ENCODE data around the gene PIEZO2.

The PIEZO2 gene

DNA sequence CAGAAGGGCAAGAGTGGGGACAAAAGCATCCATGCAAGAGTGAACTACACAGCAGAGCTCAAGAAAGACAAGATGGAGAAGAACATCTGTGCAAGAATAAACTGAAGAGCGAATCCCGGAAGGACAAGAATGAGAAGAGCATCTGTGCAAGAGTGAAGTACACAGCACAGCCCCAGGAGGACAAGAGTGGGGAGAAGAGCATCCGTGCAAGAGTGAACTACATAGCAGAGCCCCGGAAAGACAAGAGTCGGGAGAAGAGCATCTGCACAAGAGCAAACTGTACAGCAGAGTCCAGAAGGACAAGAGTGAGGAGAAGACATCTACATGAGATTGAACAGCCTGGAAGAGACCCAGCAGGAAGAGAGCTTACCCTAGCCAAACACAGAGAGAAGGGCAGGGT is 284.6 kb downstream of the PIEZO2 start:
- Histone ChIP-seq H3K27me3 (no peaks in the 10 kb centered on the region), H3K9me3 (no peaks in the 10 kb centered on the region), H3K36me3 (no peaks in the 10 kb centered on the region), H3K4me3 (ENCODE audit: low read depth, low read length) (no peak overlapping the region), H3K4me1 (no peaks in the 10 kb centered on the region)
- DNase-seq = no peak
- TF ChIP-seq, protein P1, sequence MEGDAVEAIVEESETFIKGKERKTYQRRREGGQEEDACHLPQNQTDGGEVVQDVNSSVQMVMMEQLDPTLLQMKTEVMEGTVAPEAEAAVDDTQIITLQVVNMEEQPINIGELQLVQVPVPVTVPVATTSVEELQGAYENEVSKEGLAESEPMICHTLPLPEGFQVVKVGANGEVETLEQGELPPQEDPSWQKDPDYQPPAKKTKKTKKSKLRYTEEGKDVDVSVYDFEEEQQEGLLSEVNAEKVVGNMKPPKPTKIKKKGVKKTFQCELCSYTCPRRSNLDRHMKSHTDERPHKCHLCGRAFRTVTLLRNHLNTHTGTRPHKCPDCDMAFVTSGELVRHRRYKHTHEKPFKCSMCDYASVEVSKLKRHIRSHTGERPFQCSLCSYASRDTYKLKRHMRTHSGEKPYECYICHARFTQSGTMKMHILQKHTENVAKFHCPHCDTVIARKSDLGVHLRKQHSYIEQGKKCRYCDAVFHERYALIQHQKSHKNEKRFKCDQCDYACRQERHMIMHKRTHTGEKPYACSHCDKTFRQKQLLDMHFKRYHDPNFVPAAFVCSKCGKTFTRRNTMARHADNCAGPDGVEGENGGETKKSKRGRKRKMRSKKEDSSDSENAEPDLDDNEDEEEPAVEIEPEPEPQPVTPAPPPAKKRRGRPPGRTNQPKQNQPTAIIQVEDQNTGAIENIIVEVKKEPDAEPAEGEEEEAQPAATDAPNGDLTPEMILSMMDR (IDR thresholded peaks at IDR 0.05; ENCODE audit: low read depth, low read length) = no peak

GRCh38 chr18:10863026-10863425 is 286.3 kb downstream of the PIEZO2 start:
- no peak for DNase-seq
- TF ChIP-seq, protein P1 (IDR thresholded peaks at IDR 0.05; ENCODE audit: low read depth, low read length) = no peak
- Histone ChIP-seq H3K27me3 (no peaks in the 10 kb centered on the region), H3K9me3 (no peaks in the 10 kb centered on the region), H3K4me1 (no peaks in the 10 kb centered on the region), H3K36me3 (no peaks in the 10 kb centered on the region), H3K4me3 (ENCODE audit: low read depth, low read length) (no peak overlapping the region)

DNA sequence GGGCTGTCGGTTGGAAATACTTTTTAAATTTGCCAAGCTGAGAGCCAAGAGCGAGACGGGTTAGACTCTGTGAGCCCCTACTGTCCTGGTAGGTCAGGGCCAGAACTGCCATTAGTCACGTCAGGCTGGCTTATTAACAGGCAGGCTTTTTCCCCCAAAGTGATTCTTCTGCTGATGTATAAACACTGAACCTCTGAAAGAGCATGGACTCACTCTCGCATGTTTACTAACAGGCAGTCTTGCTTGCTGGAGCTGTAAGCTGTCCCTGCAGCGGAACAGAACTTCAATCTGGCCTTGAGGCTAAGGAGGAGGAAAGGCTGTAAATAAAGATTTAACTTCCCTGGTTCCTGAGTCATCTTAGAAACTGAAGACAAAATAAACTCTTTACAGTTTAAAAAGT is 288.4 kb downstream of the PIEZO2 start:
- no peaks in the 10 kb centered on the region for H3K4me1 ChIP-seq
- no peaks in the 10 kb centered on the region for H3K9me3 ChIP-seq
- no peaks in the 10 kb centered on the region for H3K27me3 ChIP-seq
- TF ChIP-seq, protein P1 (IDR thresholded peaks at IDR 0.05; ENCODE audit: low read depth, low read length) = no peak
- no peak overlapping the region for H3K4me3 ChIP-seq (ENCODE audit: low read depth, low read length)
- DNase-seq = no peak
- H3K36me3 ChIP-seq = no peaks in the 10 kb centered on the region

DNA sequence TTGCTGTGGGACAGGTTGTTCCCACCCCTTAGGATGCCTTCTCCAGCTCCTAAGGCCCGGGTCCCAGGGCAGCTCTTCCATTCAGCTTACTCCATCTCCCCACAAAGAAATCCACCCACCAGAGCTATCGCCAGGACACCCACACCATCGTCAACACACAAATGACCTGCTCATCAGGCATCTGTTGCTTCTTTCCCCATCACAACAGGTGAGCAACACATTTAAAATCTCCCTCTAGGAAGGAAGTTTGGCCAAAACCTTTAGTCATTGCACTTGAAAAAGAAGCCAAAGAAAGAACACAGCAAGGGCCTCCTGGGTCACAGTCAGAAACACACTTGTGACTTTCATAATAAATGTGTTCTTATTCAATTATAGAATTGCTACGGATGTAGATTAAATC is 289.0 kb downstream of the PIEZO2 start:
- TF ChIP-seq, protein P1 (IDR thresholded peaks at IDR 0.05; ENCODE audit: low read depth, low read length) = no peak
- no peaks in the 10 kb centered on the region for H3K27me3 ChIP-seq
- H3K36me3 ChIP-seq = no peaks in the 10 kb centered on the region
- no peaks in the 10 kb centered on the region for H3K9me3 ChIP-seq
- DNase-seq = no peak
- H3K4me1 ChIP-seq = no peaks in the 10 kb centered on the region
- no peak overlapping the region for H3K4me3 ChIP-seq (ENCODE audit: low read depth, low read length)

GRCh38 chr18:10858477-10858876 is 290.9 kb downstream of the PIEZO2 start:
- H3K27me3 ChIP-seq = no peaks in the 10 kb centered on the region
- H3K9me3 ChIP-seq = no peaks in the 10 kb centered on the region
- H3K4me1 ChIP-seq = no peaks in the 10 kb centered on the region
- DNase-seq = no peak
- no peaks in the 10 kb centered on the region for H3K36me3 ChIP-seq
- H3K4me3 ChIP-seq (ENCODE audit: low read depth, low read length) = no peak overlapping the region
- TF ChIP-seq, protein P1 (IDR thresholded peaks at IDR 0.05; ENCODE audit: low read depth, low read length) = no peak

- TF ChIP-seq, protein P1 (IDR thresholded peaks at IDR 0.05; ENCODE audit: low read depth, low read length) = no peak
- no peak for DNase-seq
- peaks cover 2% of the 10 kb centered on the region; the same call in 1 of the 2 replicates for H3K4me1 ChIP-seq
- H3K4me3 ChIP-seq (ENCODE audit: low read depth, low read length) = no peak overlapping the region
- no peaks in the 10 kb centered on the region for H3K9me3 ChIP-seq
- no peaks in the 10 kb centered on the region for H3K36me3 ChIP-seq
- H3K27me3 ChIP-seq = no peaks in the 10 kb centered on the region
Observed at GRCh38 chr18:10856132-10856531, 293.2 kb downstream of the PIEZO2 start.
